H1 (cell line): Measurements from ENCODE around the gene SPARC. TPM values are rescaled to one million over a fixed set of nuclear protein-coding genes. Genes with fewer than 3 reads are reported as not detected.

Experiments used
- CTCF ChIA-PET: fragments of 300-600 bp; sonication (Branson Sonifier 250); formaldehyde crosslinking; loops from one replicate; lab custom pipeline; 2021; ENCODE audit not compliant: partially characterized antibody; lab: Charles Lee
- POLR2A ChIA-PET: fragments of 300-600 bp; sonication (Branson Sonifier 250); formaldehyde crosslinking; loops from one replicate; lab custom pipeline; 2021; ENCODE audit warnings: inconsistent platforms; ENCODE audit not compliant: partially characterized antibody; lab: Charles Lee
- DNase-seq, 2 experiments: peaks; one replicate each; pipeline versions ENCODE4 v3.0.0 to v3.0.0-alpha.2; 2010 to 2022; ENCODE audit warnings: low spot score in 2 of 2, low read depth in 1 of 2, mixed read lengths in 1 of 2
- FAIRE-seq: peaks from 2 replicates; lab custom pipeline; 2011; peaks lifted over from hg19 to GRCh38; lab: Jason Lieb, UNC
- H2AFZ ChIP-seq: 2 replicates; pipeline ENCODE4 v1.8.1; 2012; ENCODE audit warnings: low read length, inconsistent platforms
- H2AK5ac ChIP-seq: 2 replicates; pipeline ENCODE4 v1.6.1; 2013; ENCODE audit warnings: low read depth, low read length
- H2BK120ac ChIP-seq: replicated peaks from 2 replicates; pipeline ENCODE3; 2013; ENCODE audit warnings: low read depth, low read length, inconsistent platforms
- H2BK12ac ChIP-seq: 2 replicates; pipeline ENCODE4 v1.6.1; 2013; ENCODE audit warnings: low read depth, low read length
- H2BK15ac ChIP-seq: 2 replicates; pipeline ENCODE4 v1.6.1; 2013; ENCODE audit warnings: low read length
- H2BK20ac ChIP-seq: 2 replicates; pipeline ENCODE4 v1.6.1; 2013; ENCODE audit warnings: low read length
- H2BK5ac ChIP-seq: 2 replicates; pipeline ENCODE4 v1.6.1; 2013; ENCODE audit warnings: low read depth, low read length
- H3K14ac ChIP-seq: 2 replicates; pipeline ENCODE4 v1.6.1; 2013; ENCODE audit warnings: inconsistent platforms; ENCODE audit not compliant: insufficient read length
- H3K18ac ChIP-seq: 2 replicates; pipeline ENCODE4 v1.6.1; 2013; ENCODE audit warnings: low read length; ENCODE audit errors: extremely low read depth
- H3K23ac ChIP-seq: 2 replicates; pipeline ENCODE4 v1.6.1; 2013; ENCODE audit warnings: inconsistent platforms; ENCODE audit not compliant: insufficient read length
- H3K23me2 ChIP-seq: 2 replicates; pipeline ENCODE4 v1.6.1; 2013; ENCODE audit warnings: low read depth, low read length
- H3K27ac ChIP-seq: 2 replicates; pipeline ENCODE4 v1.6.1; 2011; ENCODE audit warnings: low read depth, low read length, inconsistent platforms
- H3K27me3 ChIP-seq, 4 experiments: replicated peaks in 1 of 4; 1 replicate in 1 of 4; 2 replicates in 3 of 4; pipeline versions ENCODE4 v1.6.1 to v1.8.1; 2011 to 2013; ENCODE audit warnings: low read length in 3 of 4, mild to moderate bottlenecking in 3 of 4, inconsistent platforms in 2 of 4, mixed read lengths in 2 of 4, moderate library complexity in 1 of 4; ENCODE audit not compliant: control insufficient read depth in 3 of 4, insufficient read depth in 3 of 4; ENCODE audit errors: extremely low read depth in 1 of 4
- H3K36me3 ChIP-seq, 4 experiments: 2 replicates each; pipeline versions ENCODE4 v1.6.1 to v1.8.1; 2011 to 2013; ENCODE audit warnings: mild to moderate bottlenecking in 4 of 4, low read length in 3 of 4, moderate library complexity in 2 of 4, control low read depth in 1 of 4, inconsistent platforms in 1 of 4; ENCODE audit not compliant: insufficient read depth in 4 of 4, control insufficient read depth in 2 of 4
- H3K4ac ChIP-seq: replicated peaks from 2 replicates; pipeline ENCODE3; 2013; ENCODE audit warnings: low read length, low read depth, mixed read lengths, inconsistent platforms; ENCODE audit not compliant: insufficient read length
- H3K4me1 ChIP-seq, 4 experiments: replicated peaks in 1 of 4; 1 replicate in 1 of 4; 2 replicates in 3 of 4; pipeline versions ENCODE4 v1.6.1 to v1.8.1; 2011 to 2013; ENCODE audit warnings: low read length in 3 of 4, inconsistent platforms in 2 of 4, mixed read lengths in 1 of 4; ENCODE audit not compliant: insufficient read depth in 4 of 4, control insufficient read depth in 3 of 4
- H3K4me2 ChIP-seq, 2 experiments: 2 replicates each; pipeline versions ENCODE4 v1.6.1 to v1.8.1; 2011 to 2013; ENCODE audit warnings: low read depth in 2 of 2, low read length in 2 of 2, control low read depth in 1 of 2, inconsistent platforms in 1 of 2, mild to moderate bottlenecking in 1 of 2; ENCODE audit not compliant: insufficient read depth in 1 of 2
- H3K4me3 ChIP-seq, 4 experiments: fragments of 200-600, 300-600 bp in 1 of 4; sonication (generic), shearing (Covaris generic), sonication (Bioruptor Twin) in 1 of 4; 2 replicates each; pipeline versions ENCODE4 v1.5.1 to v1.8.1; 2011 to 2016; ENCODE audit warnings: low read length in 4 of 4, low read depth in 3 of 4, control low read depth in 2 of 4, inconsistent platforms in 2 of 4, mild to moderate bottlenecking in 2 of 4, mixed read lengths in 1 of 4, moderate library complexity in 1 of 4; ENCODE audit not compliant: insufficient read depth in 2 of 4; ENCODE audit errors: extremely low read depth in 1 of 4
- H3K56ac ChIP-seq: replicated peaks from 2 replicates; pipeline ENCODE3; 2013; ENCODE audit warnings: low read depth, mild to moderate bottlenecking, mixed read lengths, low read length, inconsistent platforms; ENCODE audit not compliant: insufficient read length
- H3K79me1 ChIP-seq: 2 replicates; pipeline ENCODE4 v1.6.1; 2013; ENCODE audit warnings: low read depth, low read length, control low read depth
- H3K79me2 ChIP-seq, 2 experiments: 2 replicates each; pipeline versions ENCODE4 v1.6.1 to v1.8.1; 2012 to 2013; ENCODE audit warnings: low read length in 2 of 2, mild to moderate bottlenecking in 2 of 2, inconsistent platforms in 1 of 2; ENCODE audit not compliant: insufficient read depth in 2 of 2, control insufficient read depth in 1 of 2
- H3K9ac ChIP-seq, 4 experiments: replicated peaks in 1 of 4; 1 replicate in 1 of 4; 2 replicates in 3 of 4; pipeline versions ENCODE4 v1.6.1 to v1.8.1; 2011 to 2013; ENCODE audit warnings: low read depth in 3 of 4, low read length in 3 of 4, control low read depth in 2 of 4, mild to moderate bottlenecking in 2 of 4, moderate library complexity in 2 of 4, inconsistent platforms in 1 of 4; ENCODE audit errors: extremely low read depth in 1 of 4
- H3K9me3 ChIP-seq, 2 experiments: 2 replicates each; pipeline versions ENCODE4 v1.6.1 to v1.8.1; 2012 to 2013; ENCODE audit warnings: mild to moderate bottlenecking in 2 of 2, moderate library complexity in 2 of 2, control low read depth in 1 of 2, inconsistent platforms in 1 of 2, low read depth in 1 of 2, low read length in 1 of 2, mixed read lengths in 1 of 2; ENCODE audit not compliant: insufficient read depth in 2 of 2
- H4K20me1 ChIP-seq, 2 experiments: replicated peaks in 1 of 2; 2 replicates each; pipeline versions ENCODE3 to v1.8.1; 2011 to 2013; ENCODE audit warnings: inconsistent platforms in 2 of 2, low read length in 2 of 2, mild to moderate bottlenecking in 1 of 2; ENCODE audit not compliant: insufficient read depth in 2 of 2, control insufficient read depth in 1 of 2
- H4K5ac ChIP-seq: 2 replicates; pipeline ENCODE4 v1.6.1; 2013; ENCODE audit warnings: low read length, low read depth, mixed read lengths, inconsistent platforms; ENCODE audit not compliant: insufficient read length
- H4K8ac ChIP-seq: 2 replicates; pipeline ENCODE4 v1.8.0; 2013; ENCODE audit warnings: mild to moderate bottlenecking, moderate library complexity, low read length, inconsistent platforms; ENCODE audit not compliant: insufficient read depth; ENCODE audit errors: extremely low read depth
- H4K91ac ChIP-seq: replicated peaks from 2 replicates; pipeline ENCODE3; 2013; ENCODE audit warnings: low read length, mixed read lengths, inconsistent platforms; ENCODE audit not compliant: insufficient read length
- ATF2 ChIP-seq: IDR thresholded peaks from 2 replicates; pipeline ENCODE4 v1.6.1; 2012; ENCODE audit warnings: low read length, inconsistent platforms
- CTCF ChIP-seq, 3 experiments: IDR thresholded peaks; 1 replicate in 2 of 3; 2 replicates in 1 of 3; pipeline versions ENCODE4 v1.5.1 to v1.6.1; 2011; ENCODE audit warnings: low read length in 3 of 3, mild to moderate bottlenecking in 3 of 3, inconsistent platforms in 2 of 3, low read depth in 1 of 3, moderate library complexity in 1 of 3; ENCODE audit not compliant: insufficient read depth in 1 of 3; ENCODE audit errors: control extremely low read depth in 1 of 3
- GTF2F1 ChIP-seq: IDR thresholded peaks from 2 replicates; pipeline ENCODE4 v1.6.1; 2012; ENCODE audit warnings: low read depth, low read length, improper control_type of control experiment, borderline replicate concordance
- KDM5A ChIP-seq: fragments of 200-600 bp; IDR thresholded peaks from 2 replicates; pipeline ENCODE4 v1.7.1; 2012; ENCODE audit warnings: mild to moderate bottlenecking, low read length, inconsistent platforms, mixed read lengths
- NANOG ChIP-seq: IDR thresholded peaks from 2 replicates; pipeline ENCODE4 v1.6.1; 2011; ENCODE audit warnings: low read length, low read depth, mild to moderate bottlenecking, inconsistent platforms; ENCODE audit not compliant: insufficient read depth, poor library complexity, severe bottlenecking
- TAF7 ChIP-seq: optimal IDR thresholded peaks from 2 replicates; pipeline ENCODE3; 2011; ENCODE audit warnings: low read depth, mild to moderate bottlenecking, inconsistent platforms, low read length, moderate library complexity, borderline replicate concordance
- USF2 ChIP-seq: IDR thresholded peaks from 2 replicates; pipeline ENCODE4 v1.6.1; 2011; ENCODE audit warnings: low read length, improper control_type of control experiment
- ZNF274 ChIP-seq: IDR thresholded peaks from 2 replicates; pipeline ENCODE4 v1.7.0; 2012; ENCODE audit warnings: low read length, borderline replicate concordance; ENCODE audit errors: extremely low read depth
- WGBS, 2 experiments: shearing (Covaris generic) in 1 of 2; methylation state at CpG; one replicate each; pipeline versions ENCODE4 v1.1.6 to v1.1.7; 2013 to 2015; ENCODE audit warnings: low lambda C conversion rate in 2 of 2, mixed read lengths in 2 of 2, inconsistent platforms in 1 of 2, low coverage in 1 of 2, missing lambda C conversion rate in 1 of 2; ENCODE audit not compliant: insufficient replicate concordance in 2 of 2, insufficient coverage in 1 of 2, insufficient read length in 1 of 2; ENCODE audit errors: extremely low coverage in 1 of 2, missing lambda C conversion rate in 1 of 2; 5-methylcytosine and 5-hydroxymethylcytosine counted together
- polyA plus RNA-seq, 7 experiments: library from polyadenylated mRNA; depleted of rRNA in 3 of 7; stranded (reverse) in 5 of 7; unstranded in 2 of 7; fragments of >200 nt in 5 of 7; fragments of 200-250 nt in 2 of 7; gene quantifications; 1 replicate in 5 of 7; 2 replicates in 1 of 7; 4 replicates in 1 of 7; pipeline versions ENCODE4 v1.2.1 to v1.2.3, GENCODE V29; 2011 to 2013; ENCODE audit warnings: missing spikeins in 2 of 7, mixed read lengths in 2 of 7
- total RNA-seq: library from RNA; stranded (reverse); fragmentation: NEBNext Ultra II Directional; extraction: Animal tissue kit (Norgen Biotek cat#: 25700); gene quantifications from 2 replicates; pipeline ENCODE4 v1.2.1, GENCODE V29; 2021

Gene SPARC
- total and polyA plus RNA-seq, 2 of the 8 experiments (the other 6 are each of a cell fraction or from before 2014, with no cell fraction given): 375 to 438 TPM

DNA sequence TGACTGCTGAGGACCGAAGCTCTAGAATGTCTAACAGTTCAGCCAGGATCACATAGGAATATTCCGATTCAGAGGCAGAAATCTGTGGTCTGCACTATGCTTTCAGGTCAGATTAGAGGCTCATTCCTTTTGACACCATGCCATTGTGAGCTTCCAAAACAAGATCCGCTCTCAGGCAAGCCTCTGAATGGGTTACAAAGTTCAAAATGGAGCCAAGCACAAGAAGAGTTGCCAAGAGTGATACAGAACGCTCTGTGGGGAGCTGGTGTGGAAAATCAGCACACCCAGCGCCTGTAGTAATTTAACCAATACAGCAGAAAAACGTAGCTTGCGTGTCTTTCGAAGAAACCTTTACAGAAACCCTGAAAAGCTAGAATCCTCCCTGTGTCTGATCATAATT lies 62.2 kb downstream of the SPARC start:
- Histone ChIP-seq H4K91ac (no peak overlapping the region), H3K14ac (no peak overlapping the region), H2AFZ (no peak overlapping the region), H3K23me2 (no peaks in the 10 kb centered on the region), H3K4me2 (no peak overlapping the region), H3K23ac (no peak overlapping the region), H3K4me1 (peaks cover 2 to 7% (median 5%) of the 10 kb centered on the region in 4 experiments; a peak in 6 of 7 replicates), H3K9ac (no peak overlapping the region), H2AK5ac (no peak overlapping the region), H3K79me2 (no peaks in the 10 kb centered on the region), H4K20me1 (no peaks in the 10 kb centered on the region), H4K5ac (no peak overlapping the region), H2BK15ac (no peak overlapping the region; the same call in 1 of the 2 replicates), H3K9me3 (no peaks in the 10 kb centered on the region), H4K8ac (no peak overlapping the region), H3K79me1 (no peaks in the 10 kb centered on the region), H3K56ac (no peak overlapping the region), H3K27me3 (no peaks in the 10 kb centered on the region), H2BK120ac (no peak overlapping the region), H3K4ac (no peak overlapping the region), H2BK5ac (no peak overlapping the region), H3K4me3 (no peak overlapping the region), H3K36me3 (no peaks in the 10 kb centered on the region), H3K18ac (peak overlapping the region; percentile 6; the same call in 1 of the 2 replicates), H3K27ac (no peak overlapping the region), H2BK12ac (no peak overlapping the region), H2BK20ac (no peak overlapping the region)
- FAIRE-seq: peak; percentile 32
- WGBS, 2 experiments: 89% methylated on average over 8 of the region's 8 CpGs; no CpG with 5 or more reads in 1 of the 2 experiments
- ChIA-PET CTCF (interaction anchor here (0.7 to 5.7 kb wide), 9 partner anchors 13 to 103 kb away, joined by 3 to 32 read pairs (median 4); partner anchors contain the start of gene SPARC), POLR2A (no interaction called here)
- no peak for DNase-seq
- TF ChIP-seq CTCF (IDR thresholded peaks at IDR 0.05; ENCODE audit: control extremely low read depth in 1 of 3, insufficient read depth in 1 of 3, low read depth in 1 of 3, low read length in 3 of 3) (no peak), USF2 (no peak), TAF7 (no peak), KDM5A (no peak), GTF2F1 (no peak), NANOG (no peak), ZNF274 (no peak), ATF2 (no peak)
